K562 (cell line): ENCODE results near the gene WNK1. TPM values are rescaled to one million over a fixed set of nuclear protein-coding genes. Genes with fewer than 3 reads are reported as not detected.

ENCODE experiments used
- ATF4 ChIP-seq: fragments of 450-650 bp; formaldehyde crosslinking; IDR thresholded peaks from 2 replicates; pipeline ENCODE4 v1.4.0; 2022; ENCODE audit warnings: mild to moderate bottlenecking, moderate library complexity
- BRD9 ChIP-seq: fragments of 450-650 bp; IDR thresholded peaks from 2 replicates; pipeline ENCODE4 v1.6.1; 2018; ENCODE audit warnings: low read depth; ENCODE audit not compliant: partially characterized antibody
- CBX8 ChIP-seq: fragments of 200-600 bp; sonication (generic); IDR thresholded peaks from 2 replicates; pipeline ENCODE4 v1.6.1; 2012; ENCODE audit warnings: borderline replicate concordance, mixed run types, low read depth, mild to moderate bottlenecking, moderate library complexity, mixed read lengths, low read length, control low read depth, inconsistent platforms; ENCODE audit not compliant: poor library complexity, severe bottlenecking; ENCODE audit errors: extremely low read depth
- CHD1 ChIP-seq: fragments of 200-600 bp; sonication (generic); IDR thresholded peaks from one replicate; pipeline ENCODE4 v1.6.1; 2012; ENCODE audit warnings: mild to moderate bottlenecking, moderate library complexity, low read length, inconsistent platforms
- ETV1 ChIP-seq: fragments of 450-650 bp; conservative IDR thresholded peaks from 2 replicates; pipeline ENCODE4 v1.6.1; 2016; ENCODE audit warnings: missing genetic modification characterization, control low read depth, low read depth, missing compliant biosample characterization
- EWSR1 ChIP-seq: fragments of 450-650 bp; IDR thresholded peaks from 2 replicates; pipeline ENCODE4 v1.6.1; 2018; ENCODE audit warnings: borderline replicate concordance, mild to moderate bottlenecking, low read depth, moderate library complexity; ENCODE audit not compliant: partially characterized antibody
- GABPB1 ChIP-seq: sonication (generic); formaldehyde crosslinking; IDR thresholded peaks from 2 replicates; pipeline ENCODE4 v1.8.0; 2022; ENCODE audit warnings: mild to moderate bottlenecking, missing genetic modification reagents
- KAT2B ChIP-seq: IDR thresholded peaks from one replicate; pipeline ENCODE4 v1.6.1; 2012; ENCODE audit warnings: low read depth, mild to moderate bottlenecking, control low read depth, inconsistent platforms, low read length, moderate library complexity
- KLF16 ChIP-seq: IDR thresholded peaks from 2 replicates; pipeline ENCODE4 v1.6.1; 2016; ENCODE audit warnings: antibody characterized with exemption
- NCOA1 ChIP-seq: fragments of 450-650 bp; IDR thresholded peaks from 2 replicates; pipeline ENCODE4 v1.6.1; 2016; ENCODE audit warnings: low read depth
- PML ChIP-seq: IDR thresholded peaks from 2 replicates; pipeline ENCODE4 v1.6.1; 2012; ENCODE audit warnings: low read length, inconsistent platforms
- POLR3G ChIP-seq: IDR thresholded peaks from 2 replicates; pipeline ENCODE4 v1.6.1; 2011; ENCODE audit not compliant: insufficient read length, insufficient replicate concordance; ENCODE audit errors: extremely low read depth
- RAD51 ChIP-seq: fragments of 450-650 bp; IDR thresholded peaks from 2 replicates; pipeline ENCODE4 v1.7.1; 2016; ENCODE audit warnings: low read depth, mild to moderate bottlenecking, borderline replicate concordance
- RBM14 ChIP-seq: fragments of 200-400 bp; formaldehyde crosslinking; IDR thresholded peaks from 2 replicates; pipeline ENCODE4 v1.6.1; 2018; ENCODE audit warnings: low read depth, mild to moderate bottlenecking, low read length, moderate library complexity, borderline replicate concordance; ENCODE audit not compliant: insufficient read depth
- SMARCA5 ChIP-seq: fragments of 450-650 bp; IDR thresholded peaks from 2 replicates; pipeline ENCODE4 v1.6.1; 2016
- STAT5A ChIP-seq: IDR thresholded peaks from 2 replicates; pipeline ENCODE4 v1.6.1; 2012; ENCODE audit warnings: low read length, inconsistent platforms, borderline replicate concordance
- TCF7 ChIP-seq: sonication (generic); IDR thresholded peaks from 2 replicates; pipeline ENCODE4 v1.6.1; 2016; ENCODE audit warnings: antibody characterized with exemption, borderline replicate concordance
- TSHZ1 ChIP-seq: fragments of 250-450 bp; sonication (Bioruptor Pico); IDR thresholded peaks from 2 replicates; pipeline ENCODE4 v1.4.0; 2020; ENCODE audit warnings: mild to moderate bottlenecking, moderate library complexity
- ZBTB8A ChIP-seq: fragments of 450-650 bp; IDR thresholded peaks from 2 replicates; pipeline ENCODE4 v1.6.1; 2018; ENCODE audit warnings: mild to moderate bottlenecking, moderate library complexity; ENCODE audit not compliant: partially characterized antibody
- ZC3H4 ChIP-seq: sonication (generic); formaldehyde crosslinking; IDR thresholded peaks from 2 replicates; pipeline ENCODE4 v1.9.0; 2021; ENCODE audit warnings: missing genetic modification reagents, borderline replicate concordance
- ZNF134 ChIP-seq: fragments of 250-450 bp; sonication (Bioruptor Pico); conservative IDR thresholded peaks from 2 replicates; pipeline ENCODE4 v1.4.0; 2020
- ZNF212 ChIP-seq: fragments of 450-650 bp; formaldehyde crosslinking; IDR thresholded peaks from 2 replicates; pipeline ENCODE4 v1.4.0; 2020; ENCODE audit warnings: mild to moderate bottlenecking
- ZNF280B ChIP-seq: fragments of 250-450 bp; sonication (Bioruptor Pico); IDR thresholded peaks from 2 replicates; pipeline ENCODE4 v1.5.1; 2021; ENCODE audit warnings: mild to moderate bottlenecking
- ZNF431 ChIP-seq: sonication (generic); formaldehyde crosslinking; IDR thresholded peaks from 2 replicates; pipeline ENCODE4 v1.8.0; 2022; ENCODE audit warnings: mild to moderate bottlenecking, missing genetic modification reagents
- ZSCAN32 ChIP-seq: fragments of 450-650 bp; formaldehyde crosslinking; IDR thresholded peaks from 2 replicates; pipeline ENCODE4 v1.4.0; 2020; ENCODE audit warnings: mild to moderate bottlenecking, moderate library complexity
- polyA plus RNA-seq, 8 experiments: library from polyadenylated mRNA; depleted of rRNA in 4 of 8; stranded (reverse) in 5 of 8; unstranded in 3 of 8; fragments of >200 nt; fragmentation: Nextera tagmentation in 2 of 8; fragmentation: Illumina TruSeq in 1 of 8; extraction: Ambion mirVana in 2 of 8; extraction: Trizol in 1 of 8; gene quantifications; 2 replicates each; pipeline versions ENCODE4 v1.2.1 to v1.2.3, GENCODE V29; 2011 to 2014; ENCODE audit warnings: inconsistent platforms in 1 of 8, missing spikeins in 1 of 8
- total RNA-seq, 7 experiments: library from RNA; depleted of rRNA in 6 of 7; stranded (reverse); fragments of >200 nt in 6 of 7; fragmentation: Illumina TruSeq in 2 of 7; extraction: Trizol in 2 of 7; gene quantifications; 2 replicates each; pipeline versions ENCODE4 v1.2.1 to v1.2.3, GENCODE V29; 2011 to 2021; ENCODE audit warnings: low replicate concordance in 1 of 7

The WNK1 gene
- total and polyA plus RNA-seq, 9 of the 15 experiments (the other 6 are each of a cell fraction or from before 2014, with no cell fraction given): 4.3 to 73.9 (median 31.0) TPM

- TF ChIP-seq NCOA1: no peak
- TF ChIP-seq ZNF212 (CRISPR knock-in tag): no peak
- TF ChIP-seq ZNF280B: no peak
- no peak for TF ChIP-seq ZNF431 (CRISPR knock-in tag)
- no peak for TF ChIP-seq BRD9
- peak; percentile 34; the same call in 1 of the 2 replicates for TF ChIP-seq KLF16
- TF ChIP-seq ATF4 (CRISPR knock-in tag): no peak
- TF ChIP-seq KAT2B: no peak
- no peak for TF ChIP-seq GABPB1 (CRISPR knock-in tag)
- TF ChIP-seq TSHZ1: no peak
- no peak for TF ChIP-seq ETV1 (tag)
- no peak for TF ChIP-seq SMARCA5
- TF ChIP-seq ZC3H4: no peak
- TF ChIP-seq CHD1: no peak
- no peak for TF ChIP-seq ZSCAN32
- no peak for TF ChIP-seq CBX8
- no peak for TF ChIP-seq STAT5A
- no peak for TF ChIP-seq ZBTB8A
- no peak for TF ChIP-seq TCF7
- peak; percentile 51 for TF ChIP-seq PML
- TF ChIP-seq RAD51: no peak
- no peak for TF ChIP-seq ZNF134
- no peak for TF ChIP-seq EWSR1
- TF ChIP-seq POLR3G: no peak
- no peak for TF ChIP-seq RBM14
Observed at GRCh38 chr12:911191-911826, 158.9 kb downstream of the WNK1 start (continued).
